ENCODE data around the gene GLRX.
A peak's percentile ranks its signal among the peaks of the same experiment; 100 is the strongest.

GLRX gene

GRCh38 chr5:95827892-95828246 lies 5.3 kb upstream of the GLRX start:
- DNase-seq (ENCODE audit: extremely low spot score): no peak
- ChIA-PET POLR2A (no interaction called here), CTCF (no interaction called here)
- TF ChIP-seq ZNF384 (IDR thresholded peaks at IDR 0.05) (no peak), ARNT (IDR thresholded peaks at IDR 0.05) (no peak), TARDBP (IDR thresholded peaks at IDR 0.05) (no peak), LEF1 (IDR thresholded peaks at IDR 0.05; ENCODE audit: borderline replicate concordance) (no peak), FOXM1 (IDR thresholded peaks at IDR 0.05; ENCODE audit: borderline replicate concordance) (no peak), SP1 (IDR thresholded peaks at IDR 0.05) (no peak)
- TF ChIP-seq, protein P1, sequence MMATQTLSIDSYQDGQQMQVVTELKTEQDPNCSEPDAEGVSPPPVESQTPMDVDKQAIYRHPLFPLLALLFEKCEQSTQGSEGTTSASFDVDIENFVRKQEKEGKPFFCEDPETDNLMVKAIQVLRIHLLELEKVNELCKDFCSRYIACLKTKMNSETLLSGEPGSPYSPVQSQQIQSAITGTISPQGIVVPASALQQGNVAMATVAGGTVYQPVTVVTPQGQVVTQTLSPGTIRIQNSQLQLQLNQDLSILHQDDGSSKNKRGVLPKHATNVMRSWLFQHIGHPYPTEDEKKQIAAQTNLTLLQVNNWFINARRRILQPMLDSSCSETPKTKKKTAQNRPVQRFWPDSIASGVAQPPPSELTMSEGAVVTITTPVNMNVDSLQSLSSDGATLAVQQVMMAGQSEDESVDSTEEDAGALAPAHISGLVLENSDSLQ (IDR thresholded peaks at IDR 0.05): no peak

GRCh38 chr5:95826949-95827891 lies 4.7 kb upstream of the GLRX start:
- ChIA-PET CTCF (no interaction called here), POLR2A (no interaction called here)
- TF ChIP-seq FOXK2 (IDR thresholded peaks at IDR 0.05) (no peak), BHLHE40 (IDR thresholded peaks at IDR 0.05; ENCODE audit: borderline replicate concordance) (no peak), HDGF (IDR thresholded peaks at IDR 0.05; ENCODE audit: borderline replicate concordance) (no peak), NFRKB (IDR thresholded peaks at IDR 0.05) (no peak), ELF4 (IDR thresholded peaks at IDR 0.05) (no peak), FOXM1 (IDR thresholded peaks at IDR 0.05; ENCODE audit: borderline replicate concordance) (no peak), ARNT (IDR thresholded peaks at IDR 0.05) (no peak), CTBP1 (IDR thresholded peaks at IDR 0.05; ENCODE audit: borderline replicate concordance) (no peak), FOXA1 (IDR thresholded peaks at IDR 0.05) (no peak), TARDBP (IDR thresholded peaks at IDR 0.05) (no peak), SUZ12 (IDR thresholded peaks at IDR 0.05) (no peak)
- TF ChIP-seq, protein P1 (IDR thresholded peaks at IDR 0.05): no peak
- DNase-seq (ENCODE audit: extremely low spot score): no peak

DNA sequence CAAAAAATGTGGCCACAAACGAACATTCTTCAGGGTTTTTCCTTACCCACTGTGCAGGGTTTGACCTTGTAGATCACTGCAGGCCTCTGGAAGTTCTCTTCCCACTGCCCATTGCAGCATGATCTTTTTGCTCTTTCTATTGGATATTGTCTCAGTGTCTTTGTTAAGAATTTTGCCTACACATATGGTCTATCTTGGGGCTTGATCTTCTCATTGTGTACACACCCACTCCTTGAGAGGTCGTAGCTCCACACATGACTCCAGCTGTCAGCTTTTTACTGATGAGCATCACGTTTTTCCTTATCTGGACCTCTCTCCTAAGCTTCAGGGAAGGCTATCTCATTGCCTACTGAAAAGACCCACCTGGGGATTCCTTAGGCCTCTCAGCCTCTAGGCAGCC lies 3.0 kb upstream of the GLRX start:
- no peak for DNase-seq (ENCODE audit: extremely low spot score)
- CTCF ChIA-PET: no interaction called here
- POLR2A ChIA-PET: interaction anchor here (4.1 kb wide), 1 partner anchor 9 kb away, joined by 51 read pairs; no protein-coding TSS in a partner anchor
- no peak for TF ChIP-seq TARDBP (IDR thresholded peaks at IDR 0.05)
- TF ChIP-seq, protein P1 (IDR thresholded peaks at IDR 0.05): no peak
- TF ChIP-seq BHLHE40 (IDR thresholded peaks at IDR 0.05; ENCODE audit: borderline replicate concordance): no peak
- no peak for TF ChIP-seq FOXM1 (IDR thresholded peaks at IDR 0.05; ENCODE audit: borderline replicate concordance)
- TF ChIP-seq HDGF (IDR thresholded peaks at IDR 0.05; ENCODE audit: borderline replicate concordance): no peak
- no peak for TF ChIP-seq LEF1 (IDR thresholded peaks at IDR 0.05; ENCODE audit: borderline replicate concordance)
- no peak for TF ChIP-seq ZNF384 (IDR thresholded peaks at IDR 0.05)
- TF ChIP-seq FOXK2 (IDR thresholded peaks at IDR 0.05): no peak
- TF ChIP-seq CTBP1 (IDR thresholded peaks at IDR 0.05; ENCODE audit: borderline replicate concordance): no peak
- TF ChIP-seq SP1 (IDR thresholded peaks at IDR 0.05): no peak

- ChIA-PET CTCF (no interaction called here), POLR2A (interaction anchor here (4.1 kb wide), 1 partner anchor 10 kb away, joined by 51 read pairs; no protein-coding TSS in a partner anchor)
- no peak for TF ChIP-seq SP1 (IDR thresholded peaks at IDR 0.05)
- no peak for TF ChIP-seq BHLHE40 (IDR thresholded peaks at IDR 0.05; ENCODE audit: borderline replicate concordance)
- no peak for TF ChIP-seq FOXK2 (IDR thresholded peaks at IDR 0.05)
- TF ChIP-seq CTBP1 (IDR thresholded peaks at IDR 0.05; ENCODE audit: borderline replicate concordance): no peak
- no peak for TF ChIP-seq NFRKB (IDR thresholded peaks at IDR 0.05)
- TF ChIP-seq ELF4 (IDR thresholded peaks at IDR 0.05): no peak
- no peak for TF ChIP-seq FOXA1 (IDR thresholded peaks at IDR 0.05)
- no peak for TF ChIP-seq TARDBP (IDR thresholded peaks at IDR 0.05)
- no peak for TF ChIP-seq LEF1 (IDR thresholded peaks at IDR 0.05; ENCODE audit: borderline replicate concordance)
- no peak for TF ChIP-seq ZNF384 (IDR thresholded peaks at IDR 0.05)
- no peak for TF ChIP-seq SUZ12 (IDR thresholded peaks at IDR 0.05)
- TF ChIP-seq, protein P1 (IDR thresholded peaks at IDR 0.05): no peak
- TF ChIP-seq HDGF (IDR thresholded peaks at IDR 0.05; ENCODE audit: borderline replicate concordance): no peak
- no peak for DNase-seq (ENCODE audit: extremely low spot score)
These were observed 2.2 kb upstream of the GLRX start for GRCh38 chr5:95824747-95825146.

GRCh38 chr5:95823738-95824609 lies 1.4 kb upstream of the GLRX start:
- TF ChIP-seq CTBP1 (IDR thresholded peaks at IDR 0.05; ENCODE audit: borderline replicate concordance) (no peak), L3MBTL2 (conservative IDR thresholded peaks at IDR 0.05) (peak; percentile 59), TARDBP (IDR thresholded peaks at IDR 0.05) (no peak), NFRKB (IDR thresholded peaks at IDR 0.05) (no peak)
- TF ChIP-seq, protein P1 (IDR thresholded peaks at IDR 0.05): peak; percentile 17; the same call in 1 of the 2 replicates
- POLR2A ChIA-PET: interaction anchor here (0.6 to 4.1 kb wide), 9 partner anchors 10 to 177 kb away, joined by 3 to 51 read pairs (median 3); partner anchors contain the start of gene RFESD
- CTCF ChIA-PET: interaction anchor here (0.8 to 3.2 kb wide), 4 partner anchors 10 to 42 kb away, joined by 3 to 19 read pairs (median 6); no protein-coding TSS in a partner anchor
- peak; percentile 36 for DNase-seq (ENCODE audit: extremely low spot score)
